PFSK-1 (cell line): ENCODE data around the gene PRSS21.

Experiments used
- FOXP2 ChIP-seq: optimal IDR thresholded peaks from 2 replicates; pipeline ENCODE3; 2011; ENCODE audit warnings: borderline replicate concordance, control low read depth, inconsistent platforms; ENCODE audit not compliant: insufficient read depth; ENCODE audit errors: extremely low read length, extremely low read depth
- POLR2AphosphoS5 ChIP-seq: IDR thresholded peaks from 2 replicates; pipeline ENCODE4 v1.6.1; 2012; ENCODE audit warnings: low read depth, mild to moderate bottlenecking, control low read depth, low read length, moderate library complexity
- SIN3A ChIP-seq: IDR thresholded peaks from 2 replicates; pipeline ENCODE4 v1.6.1; 2012; ENCODE audit warnings: mild to moderate bottlenecking, low read length, moderate library complexity, borderline replicate concordance; ENCODE audit not compliant: insufficient read depth
- TAF1 ChIP-seq: IDR thresholded peaks from 2 replicates; pipeline ENCODE4 v1.6.1; 2012; ENCODE audit warnings: low read length, control low read depth, borderline replicate concordance; ENCODE audit not compliant: insufficient read depth
- TF ChIP-seq, protein P1 (sequence below), 2 experiments: IDR thresholded peaks; 2 replicates each; pipeline versions ENCODE4 v1.6.1 to v1.8.0; 2011 to 2012; ENCODE audit warnings: low read depth in 2 of 2, low read length in 2 of 2, control low read depth in 1 of 2, inconsistent platforms in 1 of 2, mild to moderate bottlenecking in 1 of 2, moderate library complexity in 1 of 2; ENCODE audit not compliant: insufficient read depth in 1 of 2

- TF ChIP-seq TAF1 = no peak
- TF ChIP-seq, protein P1, sequence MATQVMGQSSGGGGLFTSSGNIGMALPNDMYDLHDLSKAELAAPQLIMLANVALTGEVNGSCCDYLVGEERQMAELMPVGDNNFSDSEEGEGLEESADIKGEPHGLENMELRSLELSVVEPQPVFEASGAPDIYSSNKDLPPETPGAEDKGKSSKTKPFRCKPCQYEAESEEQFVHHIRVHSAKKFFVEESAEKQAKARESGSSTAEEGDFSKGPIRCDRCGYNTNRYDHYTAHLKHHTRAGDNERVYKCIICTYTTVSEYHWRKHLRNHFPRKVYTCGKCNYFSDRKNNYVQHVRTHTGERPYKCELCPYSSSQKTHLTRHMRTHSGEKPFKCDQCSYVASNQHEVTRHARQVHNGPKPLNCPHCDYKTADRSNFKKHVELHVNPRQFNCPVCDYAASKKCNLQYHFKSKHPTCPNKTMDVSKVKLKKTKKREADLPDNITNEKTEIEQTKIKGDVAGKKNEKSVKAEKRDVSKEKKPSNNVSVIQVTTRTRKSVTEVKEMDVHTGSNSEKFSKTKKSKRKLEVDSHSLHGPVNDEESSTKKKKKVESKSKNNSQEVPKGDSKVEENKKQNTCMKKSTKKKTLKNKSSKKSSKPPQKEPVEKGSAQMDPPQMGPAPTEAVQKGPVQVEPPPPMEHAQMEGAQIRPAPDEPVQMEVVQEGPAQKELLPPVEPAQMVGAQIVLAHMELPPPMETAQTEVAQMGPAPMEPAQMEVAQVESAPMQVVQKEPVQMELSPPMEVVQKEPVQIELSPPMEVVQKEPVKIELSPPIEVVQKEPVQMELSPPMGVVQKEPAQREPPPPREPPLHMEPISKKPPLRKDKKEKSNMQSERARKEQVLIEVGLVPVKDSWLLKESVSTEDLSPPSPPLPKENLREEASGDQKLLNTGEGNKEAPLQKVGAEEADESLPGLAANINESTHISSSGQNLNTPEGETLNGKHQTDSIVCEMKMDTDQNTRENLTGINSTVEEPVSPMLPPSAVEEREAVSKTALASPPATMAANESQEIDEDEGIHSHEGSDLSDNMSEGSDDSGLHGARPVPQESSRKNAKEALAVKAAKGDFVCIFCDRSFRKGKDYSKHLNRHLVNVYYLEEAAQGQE (IDR thresholded peaks at IDR 0.05; ENCODE audit: insufficient read depth in 1 of 2, low read depth in 2 of 2, low read length in 2 of 2) = no peak
- TF ChIP-seq POLR2AphosphoS5 = no peak
- TF ChIP-seq SIN3A = no peak
- TF ChIP-seq FOXP2 = no peak
Observed at GRCh38 chr16:2825049-2825742, 8.2 kb downstream of the PRSS21 start.
